Measurements from ENCODE around the gene IP6K2.

DNA sequence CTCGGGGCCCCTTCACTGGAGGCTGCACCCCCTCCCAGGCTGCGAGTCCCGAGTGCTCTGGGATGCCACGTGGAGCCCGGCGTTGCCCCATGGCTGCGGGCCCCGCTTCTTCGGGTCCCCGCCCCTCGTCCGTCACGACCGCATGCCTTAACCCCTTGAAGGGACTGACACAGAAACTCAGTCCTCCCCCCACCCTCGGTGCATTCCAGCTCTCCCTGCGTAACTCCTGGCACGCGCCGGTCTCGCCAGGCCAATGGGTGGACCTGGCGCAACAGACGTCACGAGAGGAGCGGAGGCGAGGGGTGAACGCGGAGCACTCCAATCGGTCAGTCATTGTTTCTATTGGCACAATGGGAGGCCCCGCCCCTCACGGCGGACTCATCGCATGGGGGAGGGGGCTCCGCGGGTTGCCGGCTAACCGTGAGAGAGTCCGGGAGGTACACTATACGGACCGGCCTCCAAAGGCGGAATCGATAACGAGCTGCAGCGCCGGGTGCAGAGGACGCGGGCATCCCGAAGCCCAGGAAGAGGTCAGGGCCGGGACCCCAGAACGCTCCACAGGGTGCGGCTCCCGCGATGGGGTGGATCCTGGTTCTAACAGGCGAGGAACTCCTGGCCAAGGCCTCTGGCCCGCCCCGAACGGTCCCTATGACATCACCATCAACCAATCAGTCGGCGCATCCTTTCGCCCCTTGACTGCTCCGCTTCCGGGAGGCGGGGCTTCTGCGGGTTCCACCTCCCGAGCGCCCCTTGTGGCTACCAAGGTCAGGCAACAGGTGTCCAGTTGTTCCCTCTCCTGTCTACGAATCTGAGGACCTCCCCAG lies 53.3 kb downstream of the IP6K2 start:
- TF ChIP-seq CTCF (IDR thresholded peaks at IDR 0.05) (peak; percentile 35 to 79 (median 66)), POLR2A (IDR thresholded peaks at IDR 0.05) (peak in 1 of 2 donors; percentile 62)
